A549 treated with Hydrocortisone at 1 μM for 4 hours (cell line): Measurements from ENCODE around the gene SIRPA. TPM values are rescaled to one million over a fixed set of nuclear protein-coding genes. Genes with fewer than 3 reads are reported as not detected.

Source experiments
- total RNA-seq: library from RNA; stranded (reverse); fragments of 200-300 nt; extraction: Qiagen RNA extraction; gene quantifications from 5 replicates; pipeline ENCODE4 v1.2.3, GENCODE V29; 2022

Gene SIRPA
- total RNA-seq = 20.8 to 26.4 TPM (median 22.9 TPM) in 5 replicates

GRCh38 chr20:1894951-1895673 is at the start of gene SIRPA:
SIRPA (plus strand) TSS chr20:1895407; CDS start chr20:1895448, 41 bp downstream.

Other genes starting within 250 kb of the SIRPA start
- not detected in 5 replicates for gene SIRPG, start 237.6 kb upstream of the SIRPA start, total RNA-seq
- gene PDYN, start 98.7 kb downstream of the SIRPA start, total RNA-seq = not detected in 5 replicates
- 11.3 to 14.2 TPM (median 11.6 TPM) in 5 replicates for gene STK35, start 206.4 kb downstream of the SIRPA start, total RNA-seq